Suprapubic skin (tissue), 3 donors: ENCODE results near the gene CACNA2D1.

Source experiments
- CTCF ChIP-seq, 2 donors: fragments of 200-600 bp in 1 of 2; fragments of 450-650 bp in 1 of 2; sonication (generic) in 1 of 2; IDR thresholded peaks; one replicate each; pipeline ENCODE4 v1.5.1; 2016 to 2019; ENCODE audit warnings: antibody characterized with exemption in 2 of 2, mild to moderate bottlenecking in 1 of 2, moderate library complexity in 1 of 2
- POLR2A ChIP-seq, 2 donors: fragments of 450-650 bp; IDR thresholded peaks; one replicate each; pipeline ENCODE4 v1.6.1; 2017; ENCODE audit warnings: antibody characterized with exemption in 2 of 2, mild to moderate bottlenecking in 2 of 2, moderate library complexity in 2 of 2

DNA sequence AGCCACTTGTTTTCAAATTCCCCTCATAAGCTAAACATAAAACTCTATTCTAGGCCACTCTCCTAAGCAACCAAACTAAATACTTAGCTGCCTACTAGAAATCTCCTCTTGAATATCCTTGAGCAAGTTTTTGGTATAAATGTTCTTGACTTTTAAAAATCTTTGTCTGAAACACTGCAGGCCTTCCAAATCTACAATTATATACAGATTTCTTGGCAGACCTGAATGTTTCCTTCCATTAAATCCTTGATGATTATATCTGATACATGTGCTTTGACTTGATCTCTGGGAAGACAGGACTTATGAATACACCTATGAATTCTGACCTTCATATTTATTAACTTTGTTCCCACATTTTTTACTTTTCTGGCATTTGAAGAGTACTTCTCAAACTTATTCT is 314.5 kb downstream of the CACNA2D1 start:
- TF ChIP-seq CTCF (IDR thresholded peaks at IDR 0.05), result no peak
- no peak for TF ChIP-seq POLR2A (IDR thresholded peaks at IDR 0.05)
